Measurements from ENCODE around the gene TRPM2.

DNA sequence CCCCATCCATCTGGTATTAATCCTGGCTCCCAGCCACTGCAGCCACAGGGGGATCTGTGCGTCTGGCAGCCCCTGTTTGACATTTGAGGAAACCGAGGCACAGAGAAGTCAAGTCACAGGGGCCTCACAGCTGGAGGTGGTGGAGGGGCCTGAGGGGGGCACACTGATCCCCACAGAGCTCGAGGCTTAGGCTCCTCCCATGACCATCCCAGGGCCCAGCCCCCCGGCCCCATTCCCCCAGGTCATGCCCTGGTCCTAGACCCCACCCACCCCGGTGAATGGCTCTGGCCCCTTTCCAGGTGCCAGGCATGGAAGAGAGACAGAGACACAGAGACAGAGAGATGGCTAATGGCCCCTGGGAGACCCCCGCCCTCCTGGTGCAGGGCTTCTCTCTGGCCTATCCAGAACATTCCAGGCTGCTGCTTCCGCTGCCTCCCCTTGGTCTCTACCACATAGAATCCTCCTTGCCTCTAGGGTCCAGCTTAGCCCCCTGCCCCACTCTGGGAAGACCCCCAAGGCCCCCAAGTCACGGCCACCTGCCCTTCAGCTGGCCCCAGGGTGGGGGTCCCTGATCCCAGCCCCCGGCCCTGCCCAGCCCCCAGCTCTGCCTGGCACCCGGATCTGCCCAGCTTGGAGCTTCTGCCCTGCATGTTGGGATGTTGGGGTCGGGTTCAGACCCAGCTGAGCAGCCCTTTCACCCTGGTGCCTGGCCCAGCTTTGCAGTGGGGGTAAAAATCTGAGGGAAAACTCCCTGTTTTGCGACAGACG is 72.7 kb downstream of the TRPM2 start:
- TF ChIP-seq, protein P1, sequence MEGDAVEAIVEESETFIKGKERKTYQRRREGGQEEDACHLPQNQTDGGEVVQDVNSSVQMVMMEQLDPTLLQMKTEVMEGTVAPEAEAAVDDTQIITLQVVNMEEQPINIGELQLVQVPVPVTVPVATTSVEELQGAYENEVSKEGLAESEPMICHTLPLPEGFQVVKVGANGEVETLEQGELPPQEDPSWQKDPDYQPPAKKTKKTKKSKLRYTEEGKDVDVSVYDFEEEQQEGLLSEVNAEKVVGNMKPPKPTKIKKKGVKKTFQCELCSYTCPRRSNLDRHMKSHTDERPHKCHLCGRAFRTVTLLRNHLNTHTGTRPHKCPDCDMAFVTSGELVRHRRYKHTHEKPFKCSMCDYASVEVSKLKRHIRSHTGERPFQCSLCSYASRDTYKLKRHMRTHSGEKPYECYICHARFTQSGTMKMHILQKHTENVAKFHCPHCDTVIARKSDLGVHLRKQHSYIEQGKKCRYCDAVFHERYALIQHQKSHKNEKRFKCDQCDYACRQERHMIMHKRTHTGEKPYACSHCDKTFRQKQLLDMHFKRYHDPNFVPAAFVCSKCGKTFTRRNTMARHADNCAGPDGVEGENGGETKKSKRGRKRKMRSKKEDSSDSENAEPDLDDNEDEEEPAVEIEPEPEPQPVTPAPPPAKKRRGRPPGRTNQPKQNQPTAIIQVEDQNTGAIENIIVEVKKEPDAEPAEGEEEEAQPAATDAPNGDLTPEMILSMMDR (IDR thresholded peaks at IDR 0.05) = no peak
- no peak for TF ChIP-seq POLR2A (IDR thresholded peaks at IDR 0.05)

Measured in esophagus squamous epithelium (tissue), 4 donors.